Activated CD4-positive, CD25-positive, alpha-beta regulatory T cell (primary cell): ENCODE data around the gene C1QTNF9B.

Source experiments
- DNase-seq, 4 experiments: peaks; one replicate each; lab custom pipeline; 2025; lab: John Stamatoyannopoulos, UW

C1QTNF9B gene

DNA sequence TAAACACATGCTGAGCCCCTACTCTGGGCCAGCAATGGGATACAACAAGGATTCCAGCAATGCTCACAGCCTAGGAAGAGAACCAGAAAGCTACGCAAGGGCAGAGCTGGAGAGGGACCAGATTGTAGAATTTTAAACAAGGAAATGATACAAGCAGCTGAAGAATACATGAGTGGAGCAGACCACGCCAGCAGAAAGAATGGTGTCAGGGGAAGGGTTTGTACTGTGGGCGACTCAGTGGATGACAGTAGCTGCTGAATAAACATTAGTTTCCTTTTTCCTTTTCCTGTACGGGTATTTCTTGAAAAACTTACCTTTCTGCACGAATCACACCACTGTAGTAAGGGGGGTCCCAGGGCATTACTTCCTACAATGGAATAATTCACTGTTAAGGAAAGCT is 38.8 kb downstream of the C1QTNF9B start:
- DNase-seq, result no peak

DNA sequence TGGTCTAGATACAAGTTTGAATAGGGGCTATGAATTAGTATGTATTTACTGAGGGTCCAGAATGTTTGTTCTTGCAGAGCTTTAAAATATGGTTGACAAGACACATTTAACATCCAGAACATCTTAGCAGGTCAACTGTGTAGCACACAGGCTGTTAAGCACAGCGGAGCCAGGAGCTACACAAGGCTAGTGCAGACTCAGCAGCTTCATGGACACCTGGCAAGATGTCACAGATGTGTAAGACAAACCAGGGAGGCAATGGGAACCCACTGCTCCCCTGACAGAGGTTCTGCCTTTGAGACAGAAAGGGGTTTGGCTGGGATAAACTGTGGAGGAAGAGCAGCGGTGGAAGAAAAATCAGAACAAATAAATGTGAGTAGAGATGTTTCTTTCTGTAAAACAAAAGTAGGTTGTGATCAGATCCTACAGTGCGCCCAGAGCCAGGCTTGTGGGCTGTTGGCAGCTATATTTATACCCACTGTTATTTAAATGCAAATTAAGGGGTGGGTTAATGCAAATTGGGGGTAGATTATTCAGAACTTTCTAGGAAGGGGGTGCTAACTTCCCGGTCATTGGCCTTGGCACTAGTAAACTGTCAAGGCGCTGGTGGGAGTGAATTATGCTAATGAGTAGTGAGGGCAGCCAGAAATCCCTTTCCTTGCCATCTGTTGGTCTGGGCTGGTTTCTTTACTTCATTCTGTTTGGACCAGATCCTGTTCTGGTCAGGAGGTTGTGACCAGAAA is 41.1 kb downstream of the C1QTNF9B start:
- no peak for DNase-seq

DNA sequence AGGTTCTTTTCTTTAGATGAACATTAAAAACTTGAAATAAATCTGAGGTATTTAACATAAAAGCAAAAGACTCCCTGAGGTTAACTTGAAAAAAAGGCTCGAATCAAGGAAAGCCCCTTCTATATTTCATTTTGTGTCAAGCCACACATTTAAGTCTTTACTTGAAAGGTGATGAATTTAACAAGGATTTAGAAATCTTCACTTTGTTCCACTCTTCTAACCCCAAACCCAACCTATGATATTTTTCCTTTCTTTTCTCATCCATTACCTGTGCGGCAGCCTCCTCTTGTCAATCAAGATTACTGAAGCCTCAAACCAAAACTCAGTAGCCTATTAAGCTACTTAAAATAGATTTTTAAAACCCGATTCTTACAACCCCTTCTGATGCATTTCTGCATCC is 41.9 kb downstream of the C1QTNF9B start:
- DNase-seq, result no peak

DNA sequence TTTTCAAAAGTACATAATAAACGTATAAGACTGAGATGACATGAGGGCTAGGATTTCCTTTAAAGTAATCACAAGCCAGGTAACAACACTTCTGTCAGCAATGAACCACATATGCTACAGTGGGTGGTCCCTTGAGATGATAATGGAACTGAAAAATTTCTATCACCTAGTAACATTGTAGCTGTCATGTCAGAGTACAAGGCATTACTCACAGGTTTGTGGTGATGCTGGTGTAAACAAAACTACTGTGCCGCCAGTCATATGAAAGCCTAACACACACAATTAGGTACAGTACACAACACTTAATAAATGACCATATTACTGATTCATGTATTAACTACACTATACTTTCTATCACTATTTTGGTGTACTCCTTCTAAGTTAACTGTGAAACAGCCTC is 45.0 kb downstream of the C1QTNF9B start:
- no peak for DNase-seq

DNA sequence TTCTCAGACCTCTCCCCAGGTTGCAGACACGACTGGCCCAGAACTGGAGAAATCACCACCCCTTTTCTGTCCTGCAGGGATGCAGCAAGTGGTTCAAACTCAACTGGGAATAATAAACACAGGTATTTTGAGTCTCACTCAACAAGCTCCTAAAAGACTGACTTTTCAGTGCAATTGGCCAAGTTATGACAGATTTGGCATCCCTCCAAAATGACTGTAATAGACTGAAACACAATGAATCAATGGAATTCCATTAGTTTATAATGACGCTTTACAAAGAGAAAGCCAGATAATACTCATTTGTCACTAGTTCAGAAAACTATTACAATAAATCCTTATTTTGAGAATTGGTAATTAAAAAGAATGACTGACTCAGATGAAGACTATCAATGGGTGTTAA is 46.2 kb downstream of the C1QTNF9B start:
- no peak for DNase-seq

DNA sequence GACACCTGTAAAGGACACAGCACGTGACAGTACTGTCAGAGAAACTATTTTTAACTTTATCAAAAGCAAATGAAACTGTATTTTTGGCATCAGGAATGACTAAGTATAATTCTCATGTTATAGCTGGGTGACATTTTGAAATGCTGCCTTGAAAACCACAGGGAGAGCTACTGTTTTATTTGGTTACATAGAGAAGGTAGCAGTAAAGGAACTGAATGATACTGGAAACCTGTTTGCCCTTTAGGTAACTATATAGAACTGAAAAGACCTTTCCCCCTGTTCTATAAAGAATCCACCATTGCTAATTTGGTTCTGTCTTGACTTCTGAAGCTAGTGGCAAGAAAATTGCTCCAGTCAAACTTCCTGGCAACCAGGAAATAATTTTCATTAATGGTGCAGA is 47.2 kb downstream of the C1QTNF9B start:
- no peak for DNase-seq

DNA sequence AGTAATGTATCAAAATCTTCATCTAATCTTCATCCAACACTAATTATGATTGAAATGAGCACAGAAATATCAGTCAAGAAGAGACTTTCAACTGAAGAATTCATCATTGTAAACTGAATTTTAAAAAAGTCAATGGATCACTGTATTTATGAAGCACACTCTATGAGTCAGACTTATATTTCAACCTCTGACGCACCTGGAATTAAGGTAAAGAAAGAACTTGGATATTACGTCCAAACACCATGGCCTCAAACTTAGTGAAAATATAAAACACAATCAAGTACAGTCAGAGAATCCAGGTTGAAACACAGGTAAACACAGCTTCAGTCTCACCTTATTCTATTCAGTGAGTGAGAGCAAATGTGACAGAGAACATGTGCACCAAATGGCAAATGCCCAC is 47.6 kb downstream of the C1QTNF9B start:
- no peak for DNase-seq

DNA sequence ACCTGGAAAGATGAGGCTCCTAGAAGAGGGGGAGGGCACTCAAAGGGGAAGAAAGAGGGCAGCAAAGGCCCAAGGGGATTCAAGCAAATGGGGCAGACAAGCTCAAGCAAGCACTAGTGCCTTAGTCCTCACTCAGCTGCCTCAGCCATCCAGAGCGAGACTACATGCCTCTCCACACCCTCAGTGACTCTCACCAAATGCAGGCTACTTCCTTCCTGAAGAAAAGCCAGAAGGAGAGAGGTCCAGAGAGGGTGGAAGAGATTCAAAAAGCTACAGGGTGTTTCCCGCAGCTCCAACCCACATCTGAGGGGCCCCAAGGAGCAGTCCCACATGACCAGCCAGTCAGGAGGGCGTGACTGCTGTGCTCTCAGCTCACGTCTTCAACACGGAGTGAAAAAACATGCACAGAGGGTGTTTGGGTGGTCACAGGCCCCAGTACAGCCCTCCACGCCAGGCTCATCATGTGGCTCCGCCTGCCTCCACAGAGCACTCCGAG is 48.6 kb downstream of the C1QTNF9B start:
- DNase-seq, result no peak

DNA sequence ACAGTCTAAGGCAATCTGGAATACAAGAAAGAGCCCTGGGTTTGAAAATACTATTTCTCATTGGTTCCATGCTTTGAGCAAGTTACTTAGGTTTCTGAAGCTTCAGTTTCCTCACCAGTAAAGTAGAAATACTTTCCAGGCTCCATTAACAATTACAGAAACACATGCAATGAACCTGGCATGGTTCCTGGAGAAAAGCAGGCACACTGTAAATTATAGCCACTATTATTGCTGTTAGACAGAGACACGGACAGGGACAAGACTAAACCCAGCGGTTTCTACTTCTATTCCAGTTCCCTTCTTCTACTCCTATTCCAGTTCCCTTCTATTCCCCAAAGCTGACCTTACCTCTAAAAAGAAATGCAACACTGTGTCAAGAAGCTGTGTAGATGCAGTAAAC is 49.3 kb downstream of the C1QTNF9B start:
- no peak for DNase-seq

DNA sequence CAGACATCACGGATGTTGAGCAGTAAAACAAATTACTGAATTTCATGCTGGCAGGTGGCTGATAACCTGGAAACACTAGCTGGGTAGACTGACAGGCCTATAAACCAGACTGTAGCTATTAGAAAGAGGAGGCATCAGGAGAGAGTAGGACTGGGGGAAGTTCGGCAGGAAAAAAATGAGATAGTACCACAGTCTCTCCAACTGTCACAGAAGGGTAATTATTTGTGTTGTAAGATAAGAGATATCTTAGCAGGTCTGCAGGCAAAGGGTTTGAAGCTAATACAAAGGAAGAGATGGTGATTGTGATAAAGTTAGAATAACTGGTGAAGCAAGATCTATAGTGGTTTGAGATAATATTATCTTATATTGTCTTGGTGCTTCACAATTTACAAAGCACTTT is 49.8 kb downstream of the C1QTNF9B start:
- no peak for DNase-seq

DNA sequence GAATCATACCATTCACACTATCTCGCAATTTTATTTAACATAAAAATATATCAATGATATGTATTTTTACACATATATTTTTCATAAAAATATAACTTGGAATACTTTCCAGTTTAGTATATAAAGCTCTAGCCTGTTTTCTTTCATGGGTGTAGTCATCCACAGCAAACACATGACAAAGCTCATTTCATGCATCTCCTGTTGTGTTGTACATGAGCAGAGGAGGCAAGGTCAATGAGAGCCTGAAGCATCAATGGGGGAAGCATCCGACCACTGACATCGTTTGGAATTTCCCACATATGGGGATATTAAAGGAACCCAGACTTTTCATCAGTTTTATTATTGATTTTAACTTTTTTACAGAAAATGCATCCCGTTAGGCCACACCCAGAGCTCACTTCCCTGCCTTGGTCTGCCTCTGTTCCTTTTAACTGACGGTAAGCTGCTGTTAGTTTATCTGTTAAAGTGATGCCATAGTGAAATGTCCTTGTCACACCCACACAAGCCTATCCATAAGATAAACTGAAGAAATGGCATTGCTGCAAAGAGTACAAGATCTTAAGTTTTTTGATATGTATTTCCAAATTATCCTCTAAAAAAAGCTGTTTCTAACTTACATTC is 52.1 kb downstream of the C1QTNF9B start:
- no peak for DNase-seq

DNA sequence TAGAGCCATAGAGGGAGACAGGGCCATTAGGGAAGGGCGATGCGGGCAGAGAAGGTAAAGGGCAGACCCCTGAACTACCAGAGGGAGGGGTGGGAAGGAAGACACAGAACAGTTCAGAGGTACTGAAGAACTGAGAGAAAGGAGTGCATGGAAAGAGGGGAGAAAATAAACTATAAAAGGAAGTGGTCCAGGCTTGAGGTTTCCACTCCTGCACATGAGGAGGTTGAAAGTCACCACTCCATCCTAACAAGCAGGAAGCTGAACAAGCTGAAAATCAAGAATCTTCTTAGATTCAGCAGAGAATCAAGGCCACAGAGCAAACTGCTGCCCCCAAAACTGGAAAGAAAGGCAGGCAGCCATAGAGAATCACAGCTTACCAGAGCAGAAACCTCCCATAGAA is 53.2 kb downstream of the C1QTNF9B start:
- DNase-seq, result no peak

DNA sequence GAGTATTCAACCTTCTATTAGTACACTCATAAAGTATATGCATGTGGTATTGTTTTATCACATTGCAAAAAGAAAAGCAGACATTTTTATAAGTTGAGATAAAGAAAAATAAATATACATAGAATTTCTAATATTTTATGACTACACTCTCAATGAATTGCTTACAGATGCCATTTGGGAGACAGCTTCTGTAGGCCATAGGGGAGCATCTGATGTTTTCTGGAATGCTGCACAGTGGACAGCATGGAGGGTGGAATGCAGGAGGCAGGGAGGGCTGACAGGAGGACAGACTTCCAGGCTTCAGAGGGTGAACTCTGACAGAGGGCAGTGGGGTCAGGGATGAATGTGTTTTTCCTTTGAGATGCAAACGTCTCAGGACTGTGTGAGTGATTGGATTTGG is 53.9 kb downstream of the C1QTNF9B start:
- DNase-seq, result no peak

DNA sequence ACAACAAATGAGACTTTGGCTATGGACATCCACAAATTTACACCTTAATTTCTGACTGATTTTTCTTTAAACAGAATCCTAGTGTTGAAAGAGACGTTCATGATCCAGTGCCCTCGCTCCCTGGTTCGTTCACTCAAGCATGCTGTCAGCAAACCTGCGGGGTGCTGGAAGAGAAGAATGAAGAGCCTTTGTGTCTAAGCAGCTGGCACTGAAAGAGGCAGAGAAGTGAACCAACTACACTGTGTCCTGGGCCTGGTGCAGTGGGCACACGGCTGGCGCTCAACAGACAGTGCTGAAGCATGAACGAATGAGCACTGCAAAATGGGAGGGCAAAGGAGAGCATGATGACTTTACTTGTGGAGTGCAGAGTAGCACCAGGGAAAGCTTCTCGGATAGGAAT is 54.9 kb downstream of the C1QTNF9B start:
- no peak for DNase-seq
